NCI-H774 (cell line): ENCODE measurements around the gene GNAI3.

Source experiments
- DNase-seq: peaks from one replicate; lab custom pipeline; 2025; lab: John Stamatoyannopoulos, UW

GNAI3 gene

GRCh38 chr1:109548321-109549267 is at the start of gene GNAI3:
Gene GNAI3, plus strand, starts transcription at chr1:109548615. Its CDS starts 106 bp downstream, at chr1:109548721.
- peak; percentile 91 for DNase-seq

DNA sequence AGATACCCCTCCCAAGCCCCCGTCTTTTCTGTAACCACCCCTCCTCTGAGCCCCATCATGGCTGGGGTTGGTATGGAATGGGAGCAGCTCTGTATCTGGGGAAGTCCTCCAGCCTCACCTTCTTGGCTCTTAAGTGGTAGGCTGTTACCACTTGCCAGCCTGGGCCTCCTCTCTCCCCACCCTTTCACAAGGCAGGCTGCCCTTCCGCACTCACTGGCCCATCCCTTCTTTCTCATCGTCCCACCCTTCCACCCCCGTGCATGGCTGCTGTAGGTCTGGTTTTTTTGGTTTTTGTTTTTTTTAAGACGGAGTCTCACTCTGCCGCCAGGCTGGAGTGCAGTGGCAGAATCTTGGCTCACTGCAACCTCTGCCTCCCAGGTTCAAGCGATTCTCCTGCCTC is 49.3 kb upstream of the GNAI3 start:
- no peak for DNase-seq

DNA sequence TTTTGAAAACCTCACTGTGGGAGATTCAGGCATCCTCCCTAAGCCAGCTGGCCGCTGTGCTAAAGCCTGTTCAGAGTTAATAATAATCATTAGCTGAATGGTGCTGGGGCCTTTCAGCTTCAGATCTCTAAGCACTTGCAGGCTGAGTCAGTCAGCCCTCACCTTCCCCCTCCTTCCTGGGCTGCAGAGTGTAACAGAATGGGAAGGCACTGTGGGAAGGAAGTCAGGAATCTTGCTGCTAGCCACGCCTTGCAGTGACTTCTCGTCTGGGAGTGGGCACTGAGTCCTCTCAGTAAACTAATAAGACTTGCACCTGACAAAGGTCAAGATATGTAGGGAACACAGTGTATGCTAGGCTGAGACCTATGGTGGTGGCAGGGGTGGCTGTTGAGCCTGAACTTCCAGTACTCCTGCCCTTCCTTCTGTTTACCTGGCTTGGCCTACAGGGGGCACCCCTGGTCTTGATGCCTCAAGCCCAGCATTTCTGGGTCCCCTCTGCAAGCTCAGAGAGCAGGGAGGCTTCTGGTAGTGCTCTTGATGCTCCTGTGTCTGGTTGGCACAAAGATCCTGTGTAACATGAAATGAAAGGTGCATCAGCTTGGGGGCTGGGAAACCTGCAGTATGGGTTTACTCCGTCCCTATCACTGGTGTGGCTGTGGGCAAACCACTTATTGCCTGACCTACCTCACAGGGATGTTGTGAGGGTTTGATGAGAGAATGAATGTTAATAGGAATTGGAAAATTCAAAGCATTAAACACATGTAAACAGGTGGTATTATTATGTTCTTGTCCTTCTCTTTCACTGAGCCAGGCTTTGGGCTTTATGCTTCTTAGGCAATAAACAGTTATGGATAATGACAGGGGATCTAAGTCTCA is 48.5 kb upstream of the GNAI3 start:
- no peak for DNase-seq

DNA sequence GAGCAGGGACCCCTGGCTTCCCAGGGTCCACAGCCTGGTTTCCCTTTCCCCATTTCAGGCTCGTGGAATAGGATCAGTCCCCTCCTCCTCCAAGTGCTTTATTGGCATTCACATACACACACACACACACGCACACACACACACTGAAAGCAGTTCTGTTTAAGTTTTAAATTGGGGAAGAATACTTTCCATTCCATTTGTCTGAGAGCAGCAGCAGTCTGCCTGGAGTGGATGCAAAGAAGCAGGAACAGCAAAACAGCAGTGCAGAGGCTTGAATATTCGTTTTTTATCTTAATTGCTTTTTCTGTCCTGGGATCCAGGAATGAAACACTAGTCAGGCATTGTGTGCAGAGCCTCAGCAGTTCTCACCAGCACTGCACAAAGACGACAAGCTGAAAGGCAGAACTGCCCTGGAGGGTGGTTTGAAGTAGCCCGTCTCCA is 47.5 kb upstream of the GNAI3 start:
- no peak for DNase-seq

GRCh38 chr1:109501644-109502363 is 46.6 kb upstream of the GNAI3 start:
- no peak for DNase-seq

- no peak for DNase-seq
Observed at GRCh38 chr1:109502364-109502851, 46.0 kb upstream of the GNAI3 start.

GRCh38 chr1:109503935-109504334 is 44.5 kb upstream of the GNAI3 start:
- DNase-seq, result no peak

- no peak for DNase-seq
Observed at GRCh38 chr1:109504974-109505373, 43.4 kb upstream of the GNAI3 start.

GRCh38 chr1:109508001-109508872 is 40.2 kb upstream of the GNAI3 start:
- no peak for DNase-seq

GRCh38 chr1:109508873-109509175 is 39.6 kb upstream of the GNAI3 start:
- no peak for DNase-seq

DNA sequence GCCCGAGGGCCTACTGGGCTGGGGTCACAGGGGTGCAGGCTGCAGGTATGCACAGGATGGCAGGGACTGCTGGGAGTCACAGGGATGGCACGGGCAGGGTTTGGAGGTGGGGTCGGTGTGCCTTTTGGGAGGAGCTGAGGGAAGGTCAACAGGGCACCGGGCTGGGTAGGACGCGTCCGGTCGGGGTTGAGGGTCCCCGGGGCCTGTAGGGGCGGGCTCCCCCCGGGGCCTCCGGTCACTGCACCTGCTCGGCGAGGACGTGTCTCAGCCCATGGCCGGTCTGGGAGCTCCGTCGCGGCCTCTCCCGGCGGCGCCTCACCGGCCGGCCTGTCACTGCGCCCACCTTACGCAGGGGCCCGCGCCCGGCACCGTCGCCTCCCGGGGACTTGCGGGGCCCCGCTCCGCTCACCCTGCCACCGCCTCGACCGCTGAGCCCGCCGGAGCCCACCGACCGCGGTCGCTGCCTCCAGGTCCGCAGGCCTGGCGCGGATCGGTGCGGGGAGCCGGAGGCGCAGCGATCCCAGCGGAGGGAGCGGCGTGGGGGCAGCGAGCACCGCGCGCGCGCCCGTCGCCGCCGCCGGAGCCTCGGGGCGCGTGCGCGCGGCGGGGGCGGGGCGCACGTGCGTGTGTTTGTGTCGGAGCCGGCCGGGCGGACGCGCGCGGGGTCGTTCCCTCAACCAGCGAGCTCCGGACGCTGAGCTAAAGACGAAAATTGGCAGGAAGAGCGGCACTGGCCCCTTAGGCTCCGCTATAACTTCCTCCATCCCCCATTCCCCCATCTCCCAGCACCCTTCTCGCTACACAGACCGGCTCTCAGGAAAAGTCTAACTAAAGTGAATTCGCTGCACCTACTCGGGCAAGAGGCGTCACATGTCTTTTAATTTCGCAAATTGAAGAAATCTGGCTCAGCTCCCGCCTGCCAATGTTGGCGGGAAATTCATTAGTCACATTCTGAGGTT is 39.0 kb upstream of the GNAI3 start, which contains the start of gene AMIGO1:
AMIGO1 (minus strand) TSS at position 552 of the 959 bp plus-strand sequence. CDS start 815 bp downstream, outside the sequence.
- peak; percentile 61 for DNase-seq

- DNase-seq, result no peak
Observed at GRCh38 chr1:109513110-109513710, 35.2 kb upstream of the GNAI3 start.

DNA sequence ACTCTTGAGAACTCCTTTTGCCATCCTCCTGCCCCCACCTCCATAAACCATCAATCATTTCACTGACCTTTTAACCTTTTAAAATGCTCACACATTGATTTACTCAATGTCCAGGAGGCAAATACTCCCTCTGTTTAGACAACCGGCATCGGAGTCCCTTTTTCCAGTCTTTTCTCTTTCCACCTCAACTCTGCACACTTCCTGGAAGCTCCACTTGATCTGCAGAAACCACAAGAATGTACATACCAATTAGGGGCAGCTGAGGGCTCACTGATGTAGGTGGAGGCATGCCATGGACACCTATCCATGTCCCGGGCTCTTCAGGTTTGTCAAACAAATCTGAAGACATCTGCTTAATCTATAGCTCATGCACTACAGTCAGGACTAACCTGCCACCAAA is 33.6 kb upstream of the GNAI3 start:
- no peak for DNase-seq

- no peak for DNase-seq
Observed at GRCh38 chr1:109516872-109517271, 31.5 kb upstream of the GNAI3 start.

DNA sequence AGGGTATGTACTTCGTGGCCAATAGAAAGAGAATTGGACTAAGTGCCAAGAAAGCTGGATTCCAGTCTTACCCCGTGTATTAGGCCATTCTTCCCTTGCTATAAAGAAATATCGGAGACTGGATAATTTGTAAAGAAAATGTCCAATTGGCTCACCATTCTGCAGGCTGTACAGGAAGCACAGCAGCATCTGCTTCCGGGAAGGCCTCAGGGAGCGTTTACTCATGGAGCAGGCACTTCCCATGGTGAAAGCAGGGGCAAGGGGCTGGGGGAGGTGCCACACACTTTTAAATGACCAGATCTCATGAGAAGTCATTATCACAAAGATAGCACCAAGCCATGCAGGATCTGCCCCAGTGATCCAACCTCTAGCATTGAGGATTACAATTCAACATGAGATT is 31.1 kb upstream of the GNAI3 start:
- no peak for DNase-seq

- DNase-seq, result no peak
Observed at GRCh38 chr1:109521002-109521951, 27.1 kb upstream of the GNAI3 start.

- no peak for DNase-seq
Observed at GRCh38 chr1:109522026-109522425, 26.4 kb upstream of the GNAI3 start.

DNA sequence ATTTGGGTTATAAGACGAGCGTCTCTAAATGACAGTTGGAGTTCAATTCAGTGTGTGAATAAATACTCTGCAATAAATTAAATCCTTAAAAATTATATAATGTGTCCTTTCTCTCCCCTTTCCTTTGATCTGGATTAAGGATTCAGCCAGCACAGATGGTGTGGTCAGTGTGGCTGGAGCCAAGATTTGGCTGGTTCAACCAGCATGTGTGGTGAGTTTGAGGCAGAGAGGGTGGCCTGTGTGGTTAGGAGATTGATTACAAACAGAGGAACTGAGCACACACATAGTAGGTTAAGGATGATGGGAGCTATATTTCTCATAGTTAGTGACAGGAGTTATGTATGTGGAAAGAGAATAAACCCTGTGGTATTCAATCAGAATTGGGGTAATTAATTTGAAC is 24.7 kb upstream of the GNAI3 start:
- no peak for DNase-seq
